HEK293 (cell line): ENCODE data around the gene KLC4.
A peak's percentile ranks its signal among the peaks of the same experiment; 100 is the strongest.

Source experiments
- GLIS1 ChIP-seq: fragments of 450-650 bp; formaldehyde crosslinking; IDR thresholded peaks from 2 replicates; pipeline ENCODE4 v1.5.1; 2016; ENCODE audit warnings: missing biosample characterization, missing genetic modification characterization
- HOXC10 ChIP-seq: sonication (generic); formaldehyde crosslinking; IDR thresholded peaks from 2 replicates; pipeline ENCODE4 v1.8.1; 2023; ENCODE audit warnings: mild to moderate bottlenecking, missing genetic modification reagents
- HOXD13 ChIP-seq: sonication (generic); formaldehyde crosslinking; IDR thresholded peaks from 2 replicates; pipeline ENCODE4 v1.8.0; 2022; ENCODE audit warnings: missing genetic modification reagents, borderline replicate concordance
- KLF1 ChIP-seq: fragments of 450-650 bp; formaldehyde crosslinking; IDR thresholded peaks from 2 replicates; pipeline ENCODE4 v1.5.1; 2016; ENCODE audit warnings: missing biosample characterization, missing genetic modification characterization
- KLF10 ChIP-seq: fragments of 450-650 bp; IDR thresholded peaks from 2 replicates; pipeline ENCODE4 v1.5.1; 2018; ENCODE audit warnings: missing biosample characterization, mild to moderate bottlenecking, missing genetic modification characterization
- KLF7 ChIP-seq: fragments of 450-650 bp; formaldehyde crosslinking; IDR thresholded peaks from 2 replicates; pipeline ENCODE4 v1.5.1; 2016; ENCODE audit warnings: missing biosample characterization, missing genetic modification characterization, borderline replicate concordance
- WT1 ChIP-seq: fragments of 450-650 bp; formaldehyde crosslinking; IDR thresholded peaks from 2 replicates; pipeline ENCODE4 v1.5.1; 2016; ENCODE audit warnings: missing biosample characterization, missing genetic modification characterization
- ZBTB1 ChIP-seq: fragments of 450-650 bp; formaldehyde crosslinking; IDR thresholded peaks from 2 replicates; pipeline ENCODE4 v1.5.1; 2016; ENCODE audit warnings: missing biosample characterization, missing genetic modification characterization
- ZBTB21 ChIP-seq: fragments of 450-650 bp; formaldehyde crosslinking; IDR thresholded peaks from 2 replicates; pipeline ENCODE4 v1.5.1; 2017; ENCODE audit warnings: missing biosample characterization, missing genetic modification characterization
- ZEB2 ChIP-seq: fragments of 450-650 bp; formaldehyde crosslinking; IDR thresholded peaks from 2 replicates; pipeline ENCODE4 v1.5.1; 2016; ENCODE audit warnings: missing biosample characterization, missing genetic modification characterization
- ZFP37 ChIP-seq: fragments of 450-650 bp; formaldehyde crosslinking; IDR thresholded peaks from 2 replicates; pipeline ENCODE4 v1.5.1; 2016; ENCODE audit warnings: missing biosample characterization, missing genetic modification characterization
- ZNF10 ChIP-seq: fragments of 450-650 bp; formaldehyde crosslinking; IDR thresholded peaks from 2 replicates; pipeline ENCODE4 v1.5.1; 2017; ENCODE audit warnings: missing biosample characterization, missing genetic modification characterization
- ZNF133 ChIP-seq: fragments of 450-650 bp; formaldehyde crosslinking; IDR thresholded peaks from 2 replicates; pipeline ENCODE4 v1.5.1; 2016; ENCODE audit warnings: missing biosample characterization, missing genetic modification characterization
- ZNF146 ChIP-seq: fragments of 450-650 bp; formaldehyde crosslinking; IDR thresholded peaks from 2 replicates; pipeline ENCODE4 v1.5.1; 2016; ENCODE audit warnings: missing biosample characterization, missing genetic modification characterization
- ZNF202 ChIP-seq: fragments of 450-650 bp; formaldehyde crosslinking; IDR thresholded peaks from 2 replicates; pipeline ENCODE4 v1.5.1; 2016; ENCODE audit warnings: missing biosample characterization, missing genetic modification characterization, borderline replicate concordance
- ZNF24 ChIP-seq: fragments of 450-650 bp; formaldehyde crosslinking; IDR thresholded peaks from 2 replicates; pipeline ENCODE4 v1.5.1; 2016; ENCODE audit warnings: missing biosample characterization, missing genetic modification characterization
- ZNF248 ChIP-seq: fragments of 450-650 bp; formaldehyde crosslinking; IDR thresholded peaks from 2 replicates; pipeline ENCODE4 v1.5.1; 2017; ENCODE audit warnings: missing biosample characterization, missing genetic modification characterization
- ZNF335 ChIP-seq: fragments of 450-650 bp; formaldehyde crosslinking; conservative IDR thresholded peaks from 2 replicates; pipeline ENCODE4 v1.5.1; 2016; ENCODE audit warnings: missing biosample characterization, missing genetic modification characterization
- ZNF350 ChIP-seq: fragments of 450-650 bp; formaldehyde crosslinking; IDR thresholded peaks from 2 replicates; pipeline ENCODE4 v1.5.0; 2017; ENCODE audit warnings: missing biosample characterization, mild to moderate bottlenecking, missing genetic modification characterization
- ZNF37A ChIP-seq: fragments of 450-650 bp; IDR thresholded peaks from 2 replicates; pipeline ENCODE4 v1.5.1; 2018; ENCODE audit warnings: missing biosample characterization, missing genetic modification characterization
- ZNF416 ChIP-seq: fragments of 450-650 bp; formaldehyde crosslinking; IDR thresholded peaks from 2 replicates; pipeline ENCODE4 v1.5.1; 2016; ENCODE audit warnings: missing biosample characterization, missing genetic modification characterization
- ZNF501 ChIP-seq: fragments of 450-650 bp; formaldehyde crosslinking; IDR thresholded peaks from 2 replicates; pipeline ENCODE4 v1.5.1; 2016; ENCODE audit warnings: missing biosample characterization, missing genetic modification characterization
- ZNF558 ChIP-seq: fragments of 450-650 bp; formaldehyde crosslinking; IDR thresholded peaks from 2 replicates; pipeline ENCODE4 v1.5.1; 2016; ENCODE audit warnings: missing biosample characterization, missing genetic modification characterization
- ZNF561 ChIP-seq: fragments of 450-650 bp; IDR thresholded peaks from 2 replicates; pipeline ENCODE4 v1.5.1; 2018; ENCODE audit warnings: missing biosample characterization, missing genetic modification characterization, borderline replicate concordance
- ZNF660 ChIP-seq: fragments of 450-650 bp; IDR thresholded peaks from 2 replicates; pipeline ENCODE4 v1.5.1; 2018; ENCODE audit warnings: missing biosample characterization, mild to moderate bottlenecking, missing genetic modification characterization
- ZNF677 ChIP-seq: fragments of 450-650 bp; IDR thresholded peaks from 2 replicates; pipeline ENCODE4 v1.5.0; 2018; ENCODE audit warnings: missing biosample characterization, mild to moderate bottlenecking, missing genetic modification characterization, moderate library complexity
- ZNF76 ChIP-seq: fragments of 450-650 bp; formaldehyde crosslinking; IDR thresholded peaks from 2 replicates; pipeline ENCODE4; 2016; ENCODE audit warnings: low read depth, missing biosample characterization, missing genetic modification characterization, borderline replicate concordance
- ZNF768 ChIP-seq: fragments of 450-650 bp; formaldehyde crosslinking; IDR thresholded peaks from 2 replicates; pipeline ENCODE4 v1.5.1; 2018; ENCODE audit warnings: missing biosample characterization, mild to moderate bottlenecking, missing genetic modification characterization
- ZNF843 ChIP-seq: fragments of 450-650 bp; formaldehyde crosslinking; IDR thresholded peaks from 2 replicates; pipeline ENCODE4 v1.5.1; 2016; ENCODE audit warnings: missing biosample characterization, missing genetic modification characterization
- TF ChIP-seq, protein P1 (sequence below): fragments of 450-650 bp; formaldehyde crosslinking; IDR thresholded peaks from 2 replicates; pipeline ENCODE4 v1.5.1; 2017; ENCODE audit warnings: missing biosample characterization, missing genetic modification characterization
- TF ChIP-seq, protein P2 (sequence below): fragments of 450-650 bp; formaldehyde crosslinking; IDR thresholded peaks from 2 replicates; pipeline ENCODE4 v1.5.1; 2016; ENCODE audit warnings: missing biosample characterization, missing genetic modification characterization
- TF ChIP-seq, protein P3 (sequence below): fragments of 450-650 bp; formaldehyde crosslinking; IDR thresholded peaks from 2 replicates; pipeline ENCODE4 v1.5.1; 2016; ENCODE audit warnings: missing biosample characterization, missing genetic modification characterization
- TF ChIP-seq, protein P4 (sequence below): fragments of 450-650 bp; IDR thresholded peaks from 2 replicates; pipeline ENCODE4 v1.5.1; 2018; ENCODE audit warnings: missing biosample characterization, mild to moderate bottlenecking, missing genetic modification characterization
- TF ChIP-seq, protein P5 (sequence below): fragments of 450-650 bp; formaldehyde crosslinking; IDR thresholded peaks from 2 replicates; pipeline ENCODE4 v1.5.1; 2017; ENCODE audit warnings: missing biosample characterization, missing genetic modification characterization

KLC4 gene

DNA sequence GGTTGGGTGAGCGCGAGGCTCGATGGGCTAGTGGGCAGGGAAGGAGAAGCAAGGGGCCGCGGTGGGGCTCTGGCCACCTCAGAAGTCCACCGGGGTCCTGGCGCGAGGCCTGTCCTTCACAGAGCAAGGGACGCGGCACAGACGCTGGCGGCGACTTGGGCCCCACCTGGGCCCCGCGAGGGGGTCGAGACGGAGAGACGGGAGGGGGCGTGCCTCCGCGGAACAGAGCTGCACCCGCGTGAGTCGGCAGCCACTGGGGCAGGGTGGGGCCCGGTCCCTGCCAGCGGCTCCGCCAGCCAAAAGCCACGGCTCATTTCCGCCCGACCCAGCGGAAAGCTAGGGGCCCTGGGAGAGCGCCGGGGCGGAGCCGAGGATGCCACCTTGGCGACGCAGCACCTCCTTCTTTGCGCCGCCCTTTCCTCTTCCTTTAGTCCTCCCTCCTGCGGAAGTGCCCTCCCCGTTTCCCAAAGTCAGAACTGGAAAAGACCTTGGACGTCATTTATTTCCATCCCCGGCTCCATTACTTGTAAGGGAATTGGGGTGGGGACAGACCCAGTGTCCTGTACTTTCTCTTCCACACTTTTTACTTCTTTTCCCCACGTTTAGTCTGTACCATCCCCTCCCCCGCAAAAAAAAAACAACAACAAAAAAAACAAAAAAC is 5.8 kb upstream of the KLC4 start, which contains the start of gene CUL7 (continued):
- TF ChIP-seq ZFP37 (tag by site-specific recombination) (peak; percentile 84; the same call in 1 of the 2 replicates), ZNF501 (tag by site-specific recombination) (peak; percentile 94; the same call in 1 of the 2 replicates), ZNF561 (tag by site-specific recombination) (peak; percentile 86; the same call in 1 of the 2 replicates), ZNF76 (tag by site-specific recombination) (peak; percentile 41), KLF7 (tag by site-specific recombination) (peak; percentile 86), ZNF335 (tag by site-specific recombination) (peak; percentile 87), ZNF146 (tag by site-specific recombination) (no peak), HOXD13 (CRISPR knock-in tag) (0 out of 2 replicates have a peak, but pooled peaks have one; percentile 8), ZNF677 (no peak), ZNF10 (tag by site-specific recombination) (no peak; the same call in 1 of the 2 replicates), ZNF248 (tag by site-specific recombination) (no peak), ZNF660 (peak; percentile 74), ZEB2 (tag by site-specific recombination) (peak; percentile 92), ZNF202 (tag by site-specific recombination) (no peak), ZNF843 (tag by site-specific recombination) (peak; percentile 55; the same call in 1 of the 2 replicates), ZBTB21 (tag by site-specific recombination) (peak; percentile 83), ZNF350 (tag by site-specific recombination) (no peak), HOXC10 (CRISPR knock-in tag) (no peak), ZBTB1 (tag by site-specific recombination) (no peak), ZNF24 (peak; percentile 24; the same call in 1 of the 2 replicates), GLIS1 (tag by site-specific recombination) (peak; percentile 86), ZNF558 (tag by site-specific recombination) (no peak), WT1 (no peak), ZNF133 (no peak), ZNF37A (no peak), KLF1 (tag by site-specific recombination) (peak; percentile 89), ZNF768 (tag by site-specific recombination) (no peak), ZNF416 (tag by site-specific recombination) (no peak), KLF10 (tag by site-specific recombination) (peak; percentile 68; the same call in 1 of the 2 replicates)
- TF ChIP-seq, protein P1, sequence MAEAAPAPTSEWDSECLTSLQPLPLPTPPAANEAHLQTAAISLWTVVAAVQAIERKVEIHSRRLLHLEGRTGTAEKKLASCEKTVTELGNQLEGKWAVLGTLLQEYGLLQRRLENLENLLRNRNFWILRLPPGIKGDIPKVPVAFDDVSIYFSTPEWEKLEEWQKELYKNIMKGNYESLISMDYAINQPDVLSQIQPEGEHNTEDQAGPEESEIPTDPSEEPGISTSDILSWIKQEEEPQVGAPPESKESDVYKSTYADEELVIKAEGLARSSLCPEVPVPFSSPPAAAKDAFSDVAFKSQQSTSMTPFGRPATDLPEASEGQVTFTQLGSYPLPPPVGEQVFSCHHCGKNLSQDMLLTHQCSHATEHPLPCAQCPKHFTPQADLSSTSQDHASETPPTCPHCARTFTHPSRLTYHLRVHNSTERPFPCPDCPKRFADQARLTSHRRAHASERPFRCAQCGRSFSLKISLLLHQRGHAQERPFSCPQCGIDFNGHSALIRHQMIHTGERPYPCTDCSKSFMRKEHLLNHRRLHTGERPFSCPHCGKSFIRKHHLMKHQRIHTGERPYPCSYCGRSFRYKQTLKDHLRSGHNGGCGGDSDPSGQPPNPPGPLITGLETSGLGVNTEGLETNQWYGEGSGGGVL, result peak; percentile 41
- TF ChIP-seq, protein P2, sequence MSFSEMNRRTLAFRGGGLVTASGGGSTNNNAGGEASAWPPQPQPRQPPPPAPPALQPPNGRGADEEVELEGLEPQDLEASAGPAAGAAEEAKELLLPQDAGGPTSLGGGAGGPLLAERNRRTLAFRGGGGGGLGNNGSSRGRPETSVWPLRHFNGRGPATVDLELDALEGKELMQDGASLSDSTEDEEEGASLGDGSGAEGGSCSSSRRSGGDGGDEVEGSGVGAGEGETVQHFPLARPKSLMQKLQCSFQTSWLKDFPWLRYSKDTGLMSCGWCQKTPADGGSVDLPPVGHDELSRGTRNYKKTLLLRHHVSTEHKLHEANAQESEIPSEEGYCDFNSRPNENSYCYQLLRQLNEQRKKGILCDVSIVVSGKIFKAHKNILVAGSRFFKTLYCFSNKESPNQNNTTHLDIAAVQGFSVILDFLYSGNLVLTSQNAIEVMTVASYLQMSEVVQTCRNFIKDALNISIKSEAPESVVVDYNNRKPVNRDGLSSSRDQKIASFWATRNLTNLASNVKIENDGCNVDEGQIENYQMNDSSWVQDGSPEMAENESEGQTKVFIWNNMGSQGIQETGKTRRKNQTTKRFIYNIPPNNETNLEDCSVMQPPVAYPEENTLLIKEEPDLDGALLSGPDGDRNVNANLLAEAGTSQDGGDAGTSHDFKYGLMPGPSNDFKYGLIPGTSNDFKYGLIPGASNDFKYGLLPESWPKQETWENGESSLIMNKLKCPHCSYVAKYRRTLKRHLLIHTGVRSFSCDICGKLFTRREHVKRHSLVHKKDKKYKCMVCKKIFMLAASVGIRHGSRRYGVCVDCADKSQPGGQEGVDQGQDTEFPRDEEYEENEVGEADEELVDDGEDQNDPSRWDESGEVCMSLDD (tag by site-specific recombination), result 0 out of 2 replicates have a peak, but pooled peaks have one; percentile 59
- TF ChIP-seq, protein P3, sequence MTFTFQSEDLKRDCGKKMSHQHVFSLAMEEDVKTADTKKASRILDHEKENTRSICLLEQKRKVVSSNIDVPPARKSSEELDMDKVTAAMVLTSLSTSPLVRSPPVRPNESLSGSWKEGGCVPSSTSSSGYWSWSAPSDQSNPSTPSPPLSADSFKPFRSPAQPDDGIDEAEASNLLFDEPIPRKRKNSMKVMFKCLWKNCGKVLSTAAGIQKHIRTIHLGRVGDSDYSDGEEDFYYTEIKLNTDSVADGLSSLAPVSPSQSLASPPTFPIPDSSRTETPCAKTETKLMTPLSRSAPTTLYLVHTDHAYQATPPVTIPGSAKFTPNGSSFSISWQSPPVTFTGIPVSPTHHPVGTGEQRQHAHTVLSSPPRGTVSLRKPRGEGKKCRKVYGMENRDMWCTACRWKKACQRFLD (tag by site-specific recombination), result no peak
- TF ChIP-seq, protein P4, sequence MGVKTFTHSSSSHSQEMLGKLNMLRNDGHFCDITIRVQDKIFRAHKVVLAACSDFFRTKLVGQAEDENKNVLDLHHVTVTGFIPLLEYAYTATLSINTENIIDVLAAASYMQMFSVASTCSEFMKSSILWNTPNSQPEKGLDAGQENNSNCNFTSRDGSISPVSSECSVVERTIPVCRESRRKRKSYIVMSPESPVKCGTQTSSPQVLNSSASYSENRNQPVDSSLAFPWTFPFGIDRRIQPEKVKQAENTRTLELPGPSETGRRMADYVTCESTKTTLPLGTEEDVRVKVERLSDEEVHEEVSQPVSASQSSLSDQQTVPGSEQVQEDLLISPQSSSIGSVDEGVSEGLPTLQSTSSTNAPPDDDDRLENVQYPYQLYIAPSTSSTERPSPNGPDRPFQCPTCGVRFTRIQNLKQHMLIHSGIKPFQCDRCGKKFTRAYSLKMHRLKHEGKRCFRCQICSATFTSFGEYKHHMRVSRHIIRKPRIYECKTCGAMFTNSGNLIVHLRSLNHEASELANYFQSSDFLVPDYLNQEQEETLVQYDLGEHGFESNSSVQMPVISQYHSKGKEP (tag by site-specific recombination), result peak; percentile 34; the same call in 1 of the 2 replicates
- TF ChIP-seq, protein P5, sequence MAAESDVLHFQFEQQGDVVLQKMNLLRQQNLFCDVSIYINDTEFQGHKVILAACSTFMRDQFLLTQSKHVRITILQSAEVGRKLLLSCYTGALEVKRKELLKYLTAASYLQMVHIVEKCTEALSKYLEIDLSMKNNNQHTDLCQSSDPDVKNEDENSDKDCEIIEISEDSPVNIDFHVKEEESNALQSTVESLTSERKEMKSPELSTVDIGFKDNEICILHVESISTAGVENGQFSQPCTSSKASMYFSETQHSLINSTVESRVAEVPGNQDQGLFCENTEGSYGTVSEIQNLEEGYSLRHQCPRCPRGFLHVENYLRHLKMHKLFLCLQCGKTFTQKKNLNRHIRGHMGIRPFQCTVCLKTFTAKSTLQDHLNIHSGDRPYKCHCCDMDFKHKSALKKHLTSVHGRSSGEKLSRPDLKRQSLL, result no peak
